ENCODE measurements around the gene PIK3R4.

Gene PIK3R4

GRCh38 chr3:130688697-130689470 is 57.7 kb downstream of the PIK3R4 start:
- no peak for DNase-seq (ENCODE audit: low read depth)

GRCh38 chr3:130688015-130688688 is 58.5 kb downstream of the PIK3R4 start:
- no peak for DNase-seq (ENCODE audit: low read depth)

- DNase-seq (ENCODE audit: low read depth) = no peak
Observed at GRCh38 chr3:130687327-130687726, 59.3 kb downstream of the PIK3R4 start.

- DNase-seq (ENCODE audit: low read depth) = no peak
Observed at GRCh38 chr3:130686833-130687232, 59.8 kb downstream of the PIK3R4 start.

- DNase-seq (ENCODE audit: low read depth) = no peak
Observed at GRCh38 chr3:130682131-130682530, 64.5 kb downstream of the PIK3R4 start.

- DNase-seq (ENCODE audit: low read depth) = no peak
Observed at GRCh38 chr3:130679218-130679617, 67.4 kb downstream of the PIK3R4 start.

GRCh38 chr3:130677343-130677742 is 69.3 kb downstream of the PIK3R4 start:
- DNase-seq (ENCODE audit: low read depth) = no peak

- no peak for DNase-seq (ENCODE audit: low read depth)
Observed at GRCh38 chr3:130671545-130672312, 74.9 kb downstream of the PIK3R4 start.

GRCh38 chr3:130669740-130670139 is 76.9 kb downstream of the PIK3R4 start:
- no peak for DNase-seq (ENCODE audit: low read depth)

- no peak for DNase-seq (ENCODE audit: low read depth)
Observed at GRCh38 chr3:130663092-130663491, 83.5 kb downstream of the PIK3R4 start.

GRCh38 chr3:130662501-130662996 is 84.1 kb downstream of the PIK3R4 start:
- no peak for DNase-seq (ENCODE audit: low read depth)

GRCh38 chr3:130661140-130661891 is 85.3 kb downstream of the PIK3R4 start:
- DNase-seq (ENCODE audit: low read depth) = no peak

- DNase-seq (ENCODE audit: low read depth) = no peak
Observed at GRCh38 chr3:130659911-130660310, 86.7 kb downstream of the PIK3R4 start.

GRCh38 chr3:130658678-130659077 is 88.0 kb downstream of the PIK3R4 start:
- no peak for DNase-seq (ENCODE audit: low read depth)

GRCh38 chr3:130656627-130657026 is 90.0 kb downstream of the PIK3R4 start:
- no peak for DNase-seq (ENCODE audit: low read depth)

GRCh38 chr3:130654921-130655320 is 91.7 kb downstream of the PIK3R4 start:
- no peak for DNase-seq (ENCODE audit: low read depth)

- DNase-seq (ENCODE audit: low read depth) = no peak
Observed at GRCh38 chr3:130654091-130654490, 92.5 kb downstream of the PIK3R4 start.

GRCh38 chr3:130649061-130649654 is 97.5 kb downstream of the PIK3R4 start:
- DNase-seq (ENCODE audit: low read depth) = no peak

GRCh38 chr3:130648293-130648692 is 98.3 kb downstream of the PIK3R4 start:
- no peak for DNase-seq (ENCODE audit: low read depth)

- no peak for DNase-seq (ENCODE audit: low read depth)
Observed at GRCh38 chr3:130645261-130645660, 101.4 kb downstream of the PIK3R4 start.

- no peak for DNase-seq (ENCODE audit: low read depth)
Observed at GRCh38 chr3:130644628-130645253, 101.9 kb downstream of the PIK3R4 start.
